Fibroblast of mammary gland (primary cell): ENCODE measurements around the gene NFKBIE.

Experiments used
- DNase-seq: peaks from one replicate; pipeline ENCODE4 v3.0.0-alpha.2; 2010; ENCODE audit warnings: low read depth
- H3K4me3 ChIP-seq: 2 replicates; pipeline ENCODE4 v1.5.1; 2011; ENCODE audit warnings: low read depth, mild to moderate bottlenecking, low read length, moderate library complexity; ENCODE audit not compliant: control insufficient read depth
- CTCF ChIP-seq: conservative IDR thresholded peaks from 2 replicates; pipeline ENCODE4 v1.5.1; 2011; ENCODE audit warnings: low read depth, low read length, inconsistent platforms; ENCODE audit not compliant: control insufficient read depth, insufficient read depth

Gene NFKBIE

GRCh38 chr6:44257753-44258324, 7.5 kb downstream of the NFKBIE start:
- TF ChIP-seq CTCF, result no peak
- H3K4me3 ChIP-seq, result peak overlapping the region; percentile 38
- DNase-seq, result no peak

GRCh38 chr6:44257025-44257752, 8.2 kb downstream of the NFKBIE start, which contains the start of gene SLC35B2:
SLC35B2 (minus strand) TSS chr6:44257528; CDS start chr6:44257410, 118 bp downstream.
- H3K4me3 ChIP-seq, result peak within 1 kb of the TSS; percentile 82
- peak; percentile 49 for DNase-seq
- TF ChIP-seq CTCF, result no peak

GRCh38 chr6:44256775-44257024, 8.7 kb downstream of the NFKBIE start:
- DNase-seq, result no peak
- no peak for TF ChIP-seq CTCF
- H3K4me3 ChIP-seq, result peak overlapping the region; percentile 82

- no peak for TF ChIP-seq CTCF
- DNase-seq, result no peak
- peak overlapping the region; percentile 82 for H3K4me3 ChIP-seq
Observed at GRCh38 chr6:44255871-44256774, 9.2 kb downstream of the NFKBIE start.

GRCh38 chr6:44255105-44255808, 10.1 kb downstream of the NFKBIE start:
- TF ChIP-seq CTCF, result no peak
- DNase-seq, result no peak

More at GRCh38 chr6:44255105-44255808, 10.1 kb downstream of the NFKBIE start:
- H3K4me3 ChIP-seq, result no peak overlapping the region
